ENCODE measurements around the gene DDX43.
"Not testable (repeated sequence)": the region's sequence is repeated elsewhere in the genome, so short reads cannot be mapped to it uniquely, and the experiment has no call there.

Gene DDX43

DNA sequence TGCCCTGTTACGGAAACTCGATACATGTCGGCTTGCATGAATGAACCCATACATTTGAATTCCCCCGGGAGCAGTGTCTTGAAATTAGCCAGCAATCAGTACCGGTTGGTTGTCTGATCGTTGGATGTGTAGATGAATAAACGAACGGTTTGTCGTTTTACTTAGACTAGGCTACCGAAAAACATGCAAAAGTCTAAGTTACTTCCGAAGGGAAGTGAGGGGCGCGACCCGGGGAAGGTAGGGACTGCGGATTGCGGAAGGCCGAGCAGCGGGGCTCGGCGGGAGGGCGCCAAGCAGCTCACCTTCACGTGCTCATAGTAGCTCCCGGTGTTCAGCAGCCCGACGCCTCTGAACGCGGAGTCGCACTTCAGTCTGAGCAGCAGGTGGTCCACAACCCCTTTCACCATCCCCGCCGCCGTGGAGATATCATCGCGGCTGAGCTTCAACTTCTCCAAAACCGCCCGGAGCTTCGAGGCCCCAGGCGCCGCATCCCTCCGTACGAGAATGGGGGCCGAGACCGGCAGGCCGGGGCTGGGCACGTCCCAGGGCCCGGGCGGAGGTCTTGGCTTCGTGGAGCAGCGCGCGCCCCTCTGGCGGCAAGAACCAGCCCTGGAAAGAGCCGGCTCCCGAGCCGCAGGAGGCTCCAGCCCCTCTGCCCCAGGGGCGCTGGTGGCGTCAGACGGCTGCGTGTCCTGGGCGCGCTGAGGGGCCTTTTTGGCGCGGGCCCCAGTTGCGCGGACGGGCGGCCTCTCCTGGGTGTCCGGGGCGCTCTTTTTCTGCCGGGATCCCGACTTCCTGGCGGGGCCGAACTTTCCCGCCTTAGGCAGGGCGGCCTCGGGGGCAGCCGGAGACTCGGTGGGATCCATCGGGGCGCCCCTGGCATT, 56.8 kb downstream of the DDX43 start:
- peak overlapping the region; percentile 65 for H3K4me3 ChIP-seq (replicated peaks; ENCODE audit: low read depth, low read length)
- TF ChIP-seq, protein P1, sequence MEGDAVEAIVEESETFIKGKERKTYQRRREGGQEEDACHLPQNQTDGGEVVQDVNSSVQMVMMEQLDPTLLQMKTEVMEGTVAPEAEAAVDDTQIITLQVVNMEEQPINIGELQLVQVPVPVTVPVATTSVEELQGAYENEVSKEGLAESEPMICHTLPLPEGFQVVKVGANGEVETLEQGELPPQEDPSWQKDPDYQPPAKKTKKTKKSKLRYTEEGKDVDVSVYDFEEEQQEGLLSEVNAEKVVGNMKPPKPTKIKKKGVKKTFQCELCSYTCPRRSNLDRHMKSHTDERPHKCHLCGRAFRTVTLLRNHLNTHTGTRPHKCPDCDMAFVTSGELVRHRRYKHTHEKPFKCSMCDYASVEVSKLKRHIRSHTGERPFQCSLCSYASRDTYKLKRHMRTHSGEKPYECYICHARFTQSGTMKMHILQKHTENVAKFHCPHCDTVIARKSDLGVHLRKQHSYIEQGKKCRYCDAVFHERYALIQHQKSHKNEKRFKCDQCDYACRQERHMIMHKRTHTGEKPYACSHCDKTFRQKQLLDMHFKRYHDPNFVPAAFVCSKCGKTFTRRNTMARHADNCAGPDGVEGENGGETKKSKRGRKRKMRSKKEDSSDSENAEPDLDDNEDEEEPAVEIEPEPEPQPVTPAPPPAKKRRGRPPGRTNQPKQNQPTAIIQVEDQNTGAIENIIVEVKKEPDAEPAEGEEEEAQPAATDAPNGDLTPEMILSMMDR (IDR thresholded peaks at IDR 0.05; ENCODE audit: low read length, missing control alignments): no peak
- peak; percentile 49 for DNase-seq (ENCODE audit: low read depth)

DNA sequence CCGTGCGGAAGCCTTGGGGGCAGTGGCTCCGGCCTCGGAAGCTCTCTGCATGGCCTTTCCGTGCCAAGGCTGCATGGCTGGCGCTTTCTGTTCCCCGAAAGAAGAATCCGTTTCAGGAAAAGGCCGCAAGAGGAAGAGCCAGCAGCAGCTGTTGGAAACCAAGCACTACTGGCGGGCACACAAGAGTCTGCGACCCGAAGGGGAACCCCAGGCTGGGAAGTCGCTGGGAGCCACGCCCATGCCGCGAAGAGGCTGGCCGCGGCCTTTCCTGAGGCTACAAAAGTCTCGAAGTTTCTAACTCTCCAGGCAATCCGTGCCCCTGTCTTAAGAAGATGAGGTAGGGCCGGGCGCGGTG, 57.5 kb downstream of the DDX43 start, which contains the start of gene CGAS:
CGAS (minus strand) TSS at position 191 of the 355 bp plus-strand sequence; CDS start at position 75, 116 bp downstream.
- H3K4me3 ChIP-seq (replicated peaks; ENCODE audit: low read depth, low read length): peak within 1 kb of the TSS; percentile 65
- DNase-seq (ENCODE audit: low read depth): peak; percentile 66
- TF ChIP-seq, protein P1 (IDR thresholded peaks at IDR 0.05; ENCODE audit: low read length, missing control alignments): no peak

DNA sequence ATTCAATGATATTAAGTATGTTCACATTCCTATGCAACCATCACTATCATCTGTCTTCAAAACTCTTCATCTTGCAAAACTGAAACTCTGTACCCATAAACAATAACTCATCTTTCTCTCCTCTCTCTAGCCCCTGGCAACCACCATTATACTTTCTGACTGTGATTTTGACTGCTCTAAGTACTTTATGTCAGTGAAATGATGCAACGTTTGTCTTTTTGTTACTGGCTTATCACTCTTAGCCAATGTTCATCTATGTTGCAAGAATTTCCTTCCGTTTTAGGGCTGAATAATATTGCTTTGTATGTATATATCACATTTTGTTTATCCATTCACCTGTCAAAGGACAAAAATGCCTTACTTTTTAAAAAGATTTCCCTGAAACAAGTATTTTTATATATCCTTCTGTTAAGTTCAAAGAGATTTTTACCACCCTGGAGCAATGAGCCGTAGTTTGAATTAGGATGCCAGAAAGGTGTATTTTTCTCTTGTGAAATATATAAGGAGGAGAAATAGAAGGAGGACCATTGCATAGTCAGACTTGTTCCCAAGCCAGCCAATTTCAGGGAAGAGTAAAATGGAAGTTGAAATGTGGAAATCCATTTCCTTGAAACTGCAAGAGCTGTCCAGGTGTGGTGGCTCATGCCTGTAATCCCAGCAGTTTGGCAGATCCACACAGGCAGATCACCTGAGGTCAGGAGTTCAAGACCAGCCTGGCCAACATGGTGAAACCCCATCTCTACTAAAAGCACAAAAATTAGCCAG, 61.4 kb downstream of the DDX43 start:
- TF ChIP-seq, protein P1 (IDR thresholded peaks at IDR 0.05; ENCODE audit: low read length, missing control alignments): no peak
- DNase-seq (ENCODE audit: low read depth): peak; percentile 91
- H3K4me3 ChIP-seq (replicated peaks; ENCODE audit: low read depth, low read length): no peak overlapping the region

DNA sequence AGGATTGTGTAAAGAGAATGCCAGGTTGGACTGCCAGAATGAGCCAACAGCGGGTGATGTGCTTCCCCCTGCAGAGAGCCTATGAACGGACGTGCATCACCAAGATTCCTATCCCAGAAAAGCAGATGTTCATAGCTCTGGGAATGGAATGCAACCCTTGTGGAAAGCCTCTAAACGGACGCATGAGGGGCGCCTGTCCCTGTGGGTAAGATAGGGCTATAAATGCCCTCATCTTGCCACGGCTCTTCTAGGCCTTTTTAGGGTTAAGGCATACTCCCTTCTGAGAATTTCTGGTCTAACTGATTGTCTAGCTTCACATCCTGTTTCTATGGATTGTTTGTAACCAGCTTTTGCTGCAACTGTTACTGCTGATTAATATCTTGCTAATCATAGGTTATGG, 64.8 kb downstream of the DDX43 start:
- DNase-seq (ENCODE audit: low read depth): not testable (repeated sequence)

DNA sequence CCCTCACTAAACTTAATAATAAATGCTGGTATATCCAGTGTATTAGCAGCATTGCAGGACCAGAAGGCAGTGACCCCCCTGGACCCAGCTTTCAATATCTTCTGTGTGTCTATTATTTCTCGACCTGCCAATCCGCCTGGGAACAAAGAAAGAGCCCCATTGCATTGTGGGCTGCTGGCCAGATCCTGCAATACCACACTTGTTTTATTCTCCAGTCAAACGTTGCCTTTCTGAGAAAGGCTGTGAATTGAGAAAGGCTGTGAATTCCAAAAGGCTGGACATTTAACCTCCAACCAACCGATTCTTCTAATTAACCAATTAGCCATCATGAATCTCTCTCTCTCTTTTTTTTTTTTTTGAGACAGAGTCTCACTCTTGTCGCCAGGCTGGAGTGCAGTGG, 65.4 kb downstream of the DDX43 start:
- TF ChIP-seq, protein P1 (IDR thresholded peaks at IDR 0.05; ENCODE audit: low read length, missing control alignments): no peak
- DNase-seq (ENCODE audit: low read depth): no peak
- no peak overlapping the region for H3K4me3 ChIP-seq (replicated peaks; ENCODE audit: low read depth, low read length)

More for the DNA sequence above, 64.8 kb downstream of the DDX43 start:
- not testable (repeated sequence) for H3K4me3 ChIP-seq (replicated peaks; ENCODE audit: low read depth, low read length)

DNA sequence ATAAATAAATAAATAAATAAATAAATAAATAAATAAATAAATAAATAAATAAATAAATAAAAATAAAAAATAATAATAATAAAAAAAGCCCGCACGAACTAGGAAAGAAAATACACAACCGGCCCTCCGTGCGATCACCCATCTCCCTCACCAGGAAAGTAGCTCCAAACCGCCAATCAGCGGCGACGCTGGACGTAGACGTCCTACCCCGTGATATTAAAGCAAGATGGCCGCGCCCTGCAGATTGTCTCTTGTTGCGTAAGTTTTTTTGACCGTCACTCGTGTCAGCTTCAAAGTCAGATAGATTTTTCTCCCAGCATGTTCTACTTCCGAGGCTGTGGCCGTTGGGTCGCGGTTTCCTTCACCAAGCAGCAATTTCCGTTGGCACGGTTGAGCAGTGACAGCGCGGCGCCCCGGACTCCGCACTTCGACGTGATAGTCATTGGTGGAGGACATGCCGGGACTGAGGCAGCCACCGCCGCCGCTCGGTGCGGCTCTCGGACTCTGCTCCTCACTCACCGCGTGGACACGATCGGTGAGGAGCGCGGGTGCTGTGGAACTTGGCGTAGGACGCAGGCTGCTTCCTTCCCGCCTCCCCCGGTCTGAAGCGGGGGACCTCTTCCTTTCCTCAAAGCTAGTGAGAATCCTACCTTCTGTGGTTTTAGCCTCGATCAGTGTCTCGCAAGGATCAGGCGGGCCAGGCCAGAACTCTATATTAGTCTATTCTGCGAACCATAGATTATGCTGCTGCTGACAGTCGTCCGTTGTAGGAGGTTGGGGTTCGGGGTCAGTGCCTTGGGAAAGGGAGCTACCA, 67.1 kb downstream of the DDX43 start, which contains the start of gene MTO1:
MTO1 (plus strand) TSS at position 201 of the 814 bp plus-strand sequence; CDS start at position 319, 118 bp downstream.
- DNase-seq (ENCODE audit: low read depth): peak; percentile 94
- peak within 1 kb of the TSS; percentile 96 for H3K4me3 ChIP-seq (replicated peaks; ENCODE audit: low read depth, low read length)
- TF ChIP-seq, protein P1 (IDR thresholded peaks at IDR 0.05; ENCODE audit: low read length, missing control alignments): no peak

Data from fibroblast of pulmonary artery (primary cell).